Thoracic aorta (tissue), 2 donors: Measurements from ENCODE around the gene IGSF11. TPM values are rescaled to one million over a fixed set of nuclear protein-coding genes. Genes with fewer than 3 reads are reported as not detected.
"Not testable (repeated sequence)": the region's sequence is repeated elsewhere in the genome, so short reads cannot be mapped to it uniquely, and the experiment has no call there.

Experiments used
- ATAC-seq: fragments of 150-250 bp; one replicate; pipeline ENCODE4 v1.8.0; 2017; ENCODE audit warnings: low read depth; ENCODE audit not compliant: insufficient number of reproducible peaks, low FRiP score
- DNase-seq: peaks from one replicate; pipeline ENCODE4 v3.0.0-alpha.2; 2020; ENCODE audit warnings: low spot score
- H3K27ac ChIP-seq, 2 donors: fragments of 200-600 bp; sonication (generic); 1 replicate in 1 of 2; 2 replicates in 1 of 2; pipeline ENCODE4 v1.5.1; 2016; ENCODE audit warnings: mild to moderate bottlenecking in 2 of 2, moderate library complexity in 2 of 2
- H3K27me3 ChIP-seq: fragments of 200-600 bp; sonication (generic); replicated peaks from 2 replicates; pipeline ENCODE4 v1.6.0; 2016; ENCODE audit warnings: mild to moderate bottlenecking; ENCODE audit not compliant: insufficient read depth
- H3K36me3 ChIP-seq: fragments of 200-600 bp; sonication (generic); one replicate; pipeline ENCODE4 v1.5.1; 2016
- H3K4me1 ChIP-seq, 2 donors: fragments of 200-600 bp; sonication (generic); 1 replicate in 1 of 2; 2 replicates in 1 of 2; pipeline versions ENCODE4 v1.5.1 to v1.6.0; 2016; ENCODE audit warnings: low read depth in 2 of 2, mild to moderate bottlenecking in 1 of 2; ENCODE audit not compliant: control insufficient read depth in 1 of 2
- H3K4me3 ChIP-seq: fragments of 200-600 bp; sonication (generic); 2 replicates; pipeline ENCODE4 v1.5.1; 2016; ENCODE audit warnings: mild to moderate bottlenecking
- H3K9me3 ChIP-seq: fragments of 200-600 bp; sonication (generic); 2 replicates; pipeline ENCODE4 v1.5.1; 2016
- CTCF ChIP-seq: fragments of 200-600 bp; sonication (generic); IDR thresholded peaks from one replicate; pipeline ENCODE4 v1.5.1; 2019; ENCODE audit warnings: antibody characterized with exemption
- total RNA-seq, 2 donors: library from RNA; depleted of rRNA; stranded (reverse); fragments of >200 nt; gene quantifications; one replicate each; pipeline versions ENCODE4 v1.1.0 to v1.2.3, GENCODE V29; 2016

Gene IGSF11
- under 1 TPM in 1 of 2 donors, not detected in 1; 0.71 TPM for total RNA-seq

GRCh38 chr3:119034256-119035013 is at the start of gene IGSF11:
IGSF11 (minus strand) TSS chr3:119034846; CDS start chr3:119034582, 264 bp downstream.
- peak; percentile 34 for TF ChIP-seq CTCF
- Histone ChIP-seq H3K4me3 (peak within 1 kb of the TSS; percentile 77), H3K4me1 (peaks cover 5 to 12% of the 10 kb centered on the region in 2 donors), H3K9me3 (no peaks in the 10 kb centered on the region), H3K36me3 (no peaks in the 10 kb centered on the region), H3K27me3 (no peaks in the 10 kb centered on the region), H3K27ac (no peak within 1 kb of the TSS)
- ATAC-seq, result peak; percentile 60
- DNase-seq, result no peak

- no peak for TF ChIP-seq CTCF
- ATAC-seq, result no peak
- no peaks in the 10 kb centered on the region for H3K9me3 ChIP-seq
- H3K27me3 ChIP-seq, result no peaks in the 10 kb centered on the region
- H3K4me3 ChIP-seq, result no peak overlapping the region
- no peaks in the 10 kb centered on the region for H3K36me3 ChIP-seq
- no peak for DNase-seq
- H3K4me1 ChIP-seq, result no peaks in the 10 kb centered on the region
- no peak overlapping the region for H3K27ac ChIP-seq
Observed at GRCh38 chr3:119080364-119080763, 45.7 kb upstream of the IGSF11 start.

- no peak overlapping the region for H3K4me3 ChIP-seq
- no peak for DNase-seq
- no peak for ATAC-seq
- H3K27me3 ChIP-seq, result no peaks in the 10 kb centered on the region
- no peak overlapping the region for H3K27ac ChIP-seq
- no peak for TF ChIP-seq CTCF
- no peaks in the 10 kb centered on the region for H3K4me1 ChIP-seq
- no peaks in the 10 kb centered on the region for H3K9me3 ChIP-seq
- no peaks in the 10 kb centered on the region for H3K36me3 ChIP-seq
Observed at GRCh38 chr3:119073258-119074001, 38.8 kb upstream of the IGSF11 start.

GRCh38 chr3:119072451-119072850 is 37.8 kb upstream of the IGSF11 start:
- not testable (repeated sequence) for H3K27me3 ChIP-seq, H3K4me3 ChIP-seq, H3K27ac ChIP-seq, H3K36me3 ChIP-seq, H3K4me1 ChIP-seq, ATAC-seq, H3K9me3 ChIP-seq, DNase-seq

GRCh38 chr3:119069725-119070124 is 35.1 kb upstream of the IGSF11 start:
- no peak for ATAC-seq
- DNase-seq, result no peak

More at GRCh38 chr3:119069725-119070124, 35.1 kb upstream of the IGSF11 start:
- no peak overlapping the region for H3K27ac ChIP-seq
- no peaks in the 10 kb centered on the region for H3K9me3 ChIP-seq
- H3K36me3 ChIP-seq, result no peaks in the 10 kb centered on the region
- no peak overlapping the region for H3K4me3 ChIP-seq
- no peaks in the 10 kb centered on the region for H3K4me1 ChIP-seq
- TF ChIP-seq CTCF, result no peak
- no peaks in the 10 kb centered on the region for H3K27me3 ChIP-seq
